ENCODE data around the gene FCRLA.

The FCRLA gene

DNA sequence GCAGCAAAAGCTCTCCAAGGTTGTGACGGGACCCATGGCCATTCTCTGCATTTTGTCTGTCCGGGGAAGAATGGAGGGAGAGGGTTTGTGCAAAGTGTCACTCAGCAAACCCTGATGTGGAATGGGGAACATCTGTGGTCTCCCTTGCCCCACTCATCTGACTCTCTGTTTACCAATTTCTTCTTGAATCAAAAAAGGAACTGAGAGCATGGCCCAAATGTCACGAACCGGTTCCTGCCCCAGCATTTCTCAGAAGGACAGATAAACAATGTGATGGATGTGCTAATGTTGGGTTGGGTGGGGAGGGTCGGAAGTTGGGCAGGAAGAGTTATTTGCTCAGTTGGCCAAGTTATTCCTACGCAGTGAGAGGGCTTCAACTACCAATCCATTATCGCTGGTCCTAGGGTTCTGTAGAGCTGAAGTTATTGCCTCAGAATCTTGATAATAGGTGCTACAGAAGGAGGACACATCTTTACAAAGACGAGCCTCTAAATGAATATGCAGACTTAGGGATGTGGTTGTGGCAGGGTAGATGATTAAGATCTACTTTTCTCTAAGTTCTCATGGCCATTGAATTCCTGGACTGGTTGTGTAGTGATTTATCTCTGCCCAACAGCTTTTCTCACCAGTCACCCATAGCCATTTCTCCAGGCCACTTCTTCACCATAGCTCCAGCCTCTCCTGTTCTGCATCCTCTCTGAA, 33.0 kb downstream of the FCRLA start:
- no peak for DNase-seq (ENCODE audit: low read depth in 2 of 2)
- H3K4me3 ChIP-seq (replicated peaks in 1 of 2; ENCODE audit: low read depth in 2 of 2, low read length in 2 of 2) = no peak overlapping the region
- no peak for TF ChIP-seq CTCF (IDR thresholded peaks at IDR 0.05; ENCODE audit: low read depth, low read length)

DNA sequence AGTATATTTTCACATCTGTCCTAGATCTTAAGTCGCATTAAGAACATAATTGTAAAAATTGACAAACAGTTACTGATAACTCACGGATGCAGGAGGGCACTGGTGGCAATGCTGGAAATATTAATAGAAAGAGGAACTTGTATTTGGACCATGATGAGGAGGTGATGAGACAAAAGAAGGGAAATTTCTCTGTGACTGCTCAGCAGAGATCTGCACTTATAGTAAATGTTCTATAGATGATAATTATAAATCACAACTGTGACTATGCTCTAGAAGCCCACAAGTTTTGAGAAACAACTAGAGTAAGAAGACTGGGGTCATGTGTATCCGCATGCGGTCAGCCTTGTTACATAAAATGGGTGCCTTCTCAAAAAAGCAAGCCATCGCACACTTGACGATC, 33.9 kb downstream of the FCRLA start:
- no peak for DNase-seq (ENCODE audit: low read depth in 2 of 2)
- H3K4me3 ChIP-seq (replicated peaks in 1 of 2; ENCODE audit: low read depth in 2 of 2, low read length in 2 of 2) = no peak overlapping the region
- no peak for TF ChIP-seq CTCF (IDR thresholded peaks at IDR 0.05; ENCODE audit: low read depth, low read length)

DNA sequence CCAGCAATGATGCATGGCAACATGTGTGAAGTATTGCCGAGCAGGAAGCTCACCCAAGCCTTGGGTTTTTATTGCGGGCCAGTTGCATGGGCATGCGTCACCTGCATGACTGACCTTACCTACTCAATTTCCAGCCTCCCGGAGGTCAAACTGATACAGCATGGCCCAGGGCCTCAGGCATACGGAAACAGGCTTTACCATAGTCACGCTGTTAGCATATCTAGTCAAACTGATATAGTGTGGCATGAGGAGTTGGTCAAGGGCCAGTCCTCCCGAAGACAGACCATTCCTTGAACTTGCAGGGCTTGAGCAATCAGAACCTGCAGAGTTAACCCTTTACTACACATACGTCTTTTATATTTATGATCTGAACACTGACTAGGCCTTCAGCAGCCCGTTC, 36.2 kb downstream of the FCRLA start:
- peak in 1 of 2 donors; percentile 62 for DNase-seq (ENCODE audit: low read depth in 2 of 2)
- no peak for TF ChIP-seq CTCF (IDR thresholded peaks at IDR 0.05; ENCODE audit: low read depth, low read length)
- no peak overlapping the region for H3K4me3 ChIP-seq (replicated peaks in 1 of 2; ENCODE audit: low read depth in 2 of 2, low read length in 2 of 2)

GRCh38 chr1:161747801-161748200, 40.8 kb downstream of the FCRLA start:
- DNase-seq (ENCODE audit: low read depth in 2 of 2) = no peak
- no peak for TF ChIP-seq CTCF (IDR thresholded peaks at IDR 0.05; ENCODE audit: low read depth, low read length)
- no peak overlapping the region for H3K4me3 ChIP-seq (replicated peaks in 1 of 2; ENCODE audit: low read depth in 2 of 2, low read length in 2 of 2)

- peak within 1 kb of the TSS; percentile 91 to 97 for H3K4me3 ChIP-seq (replicated peaks in 1 of 2; ENCODE audit: low read depth in 2 of 2, low read length in 2 of 2)
- peak; percentile 97 to 98 for DNase-seq (ENCODE audit: low read depth in 2 of 2)
- TF ChIP-seq CTCF (IDR thresholded peaks at IDR 0.05; ENCODE audit: low read depth, low read length) = no peak
These were observed 42.7 kb downstream of the FCRLA start, which contains the start of gene DUSP12 for GRCh38 chr1:161749509-161750407. TSS of gene DUSP12 (plus strand) at chr1:161749786. CDS start at chr1:161749802, 16 bp downstream.

GRCh38 chr1:161763522-161764098, 56.6 kb downstream of the FCRLA start:
- no peak overlapping the region for H3K4me3 ChIP-seq (replicated peaks in 1 of 2; ENCODE audit: low read depth in 2 of 2, low read length in 2 of 2)
- DNase-seq (ENCODE audit: low read depth in 2 of 2) = peak in 1 of 2 donors; percentile 16
- peak; percentile 55 for TF ChIP-seq CTCF (IDR thresholded peaks at IDR 0.05; ENCODE audit: low read depth, low read length)
